ENCODE results near the gene PSMB7. TPM values are rescaled to one million over a fixed set of nuclear protein-coding genes. Genes with fewer than 3 reads are reported as not detected.

PSMB7 gene
- total RNA-seq, 2 experiments from 2014 or later, result 155 to 170 TPM

GRCh38 chr9:124443625-124444024 lies 28.4 kb upstream of the PSMB7 start:
- no peaks in the 10 kb centered on the region for H3K36me3 Mint-ChIP-seq (ENCODE audit: low read depth)
- ATAC-seq (no peak), DNase-seq (no peak)
- no peak for TF ChIP-seq CTCF (IDR thresholded peaks at IDR 0.05)
- no peaks in the 10 kb centered on the region for H3K4me1 Mint-ChIP-seq (ENCODE audit: low read depth)
- H3K4me3 Mint-ChIP-seq, result no peak overlapping the region
- no peak overlapping the region for H3K27ac Mint-ChIP-seq
- H3K9me3 Mint-ChIP-seq, result no peaks in the 10 kb centered on the region
- peaks cover 20% of the 10 kb centered on the region for H3K27me3 Mint-ChIP-seq
- POLR2A ChIA-PET, result no interaction called here
- CTCF ChIA-PET, result no interaction called here
- intact Hi-C loops (cut with micrococcal nuclease), result no loop called here

- Mint-ChIP-seq H3K27ac (no peak overlapping the region), H3K27me3 (peaks cover 20% of the 10 kb centered on the region), H3K36me3 (ENCODE audit: low read depth) (no peaks in the 10 kb centered on the region), H3K9me3 (no peaks in the 10 kb centered on the region), H3K4me3 (no peak overlapping the region), H3K4me1 (ENCODE audit: low read depth) (no peaks in the 10 kb centered on the region)
- TF ChIP-seq CTCF (IDR thresholded peaks at IDR 0.05), result no peak
- CTCF ChIA-PET, result no interaction called here
- DNase-seq (no peak), ATAC-seq (no peak)
- intact Hi-C loops (cut with micrococcal nuclease), result no loop called here
- POLR2A ChIA-PET, result no interaction called here
Observed at GRCh38 chr9:124442826-124443225, 27.6 kb upstream of the PSMB7 start.

- no peaks in the 10 kb centered on the region for H3K4me1 Mint-ChIP-seq (ENCODE audit: low read depth)
- H3K36me3 Mint-ChIP-seq (ENCODE audit: low read depth), result no peaks in the 10 kb centered on the region
- peaks cover 20% of the 10 kb centered on the region for H3K27me3 Mint-ChIP-seq
- ATAC-seq (no peak), DNase-seq (no peak)
- no peaks in the 10 kb centered on the region for H3K9me3 Mint-ChIP-seq
- TF ChIP-seq CTCF (IDR thresholded peaks at IDR 0.05), result no peak
- no peak overlapping the region for H3K27ac Mint-ChIP-seq
- H3K4me3 Mint-ChIP-seq, result no peak overlapping the region
- ChIA-PET POLR2A (no interaction called here), CTCF (interaction anchor here (1.3 kb wide), 1 partner anchor 24 kb away, joined by 4 read pairs; no protein-coding TSS in a partner anchor)
- intact Hi-C loops (cut with micrococcal nuclease), result no loop called here
Observed at GRCh38 chr9:124442379-124442778, 27.1 kb upstream of the PSMB7 start.

GRCh38 chr9:124441291-124441690 lies 26.0 kb upstream of the PSMB7 start:
- ATAC-seq (no peak), DNase-seq (no peak)
- Mint-ChIP-seq H3K27ac (no peak overlapping the region), H3K27me3 (peaks cover 19% of the 10 kb centered on the region), H3K36me3 (ENCODE audit: low read depth) (no peaks in the 10 kb centered on the region), H3K4me1 (ENCODE audit: low read depth) (no peaks in the 10 kb centered on the region), H3K4me3 (no peak overlapping the region), H3K9me3 (no peaks in the 10 kb centered on the region)
- ChIA-PET POLR2A (no interaction called here), CTCF (interaction anchor here (1.3 kb wide), 1 partner anchor 23 kb away, joined by 4 read pairs; no protein-coding TSS in a partner anchor)
- intact Hi-C loops (cut with micrococcal nuclease), result no loop called here
- TF ChIP-seq CTCF (IDR thresholded peaks at IDR 0.05), result no peak

- CTCF ChIA-PET, result no interaction called here
- Mint-ChIP-seq H3K36me3 (ENCODE audit: low read depth) (no peaks in the 10 kb centered on the region), H3K4me1 (ENCODE audit: low read depth) (no peaks in the 10 kb centered on the region), H3K27me3 (peaks cover 19% of the 10 kb centered on the region), H3K4me3 (no peak overlapping the region), H3K27ac (no peak overlapping the region), H3K9me3 (no peaks in the 10 kb centered on the region)
- POLR2A ChIA-PET, result no interaction called here
- no peak for TF ChIP-seq CTCF (IDR thresholded peaks at IDR 0.05)
- ATAC-seq (no peak), DNase-seq (no peak)
- intact Hi-C loops (cut with micrococcal nuclease), result no loop called here
Observed at GRCh38 chr9:124440786-124441185, 25.5 kb upstream of the PSMB7 start.
